Neural cell (in vitro differentiated cells): ENCODE results near the gene OR9A4. TPM values are rescaled to one million over a fixed set of nuclear protein-coding genes. Genes with fewer than 3 reads are reported as not detected.

Experiments used
- H2AFZ ChIP-seq: fragments of 200-600, 300-800 bp; sonication (generic), shearing (Covaris generic); 2 replicates; pipeline ENCODE4 v1.6.0; 2014; ENCODE audit warnings: low read depth, mild to moderate bottlenecking, antibody characterized with exemption, low read length, moderate library complexity
- H3F3A ChIP-seq: fragments of 200-600 bp; shearing (Covaris generic); 2 replicates; pipeline ENCODE4 v1.6.1; 2016; ENCODE audit warnings: mild to moderate bottlenecking, moderate library complexity, mixed read lengths, antibody characterized with exemption, low read length; ENCODE audit not compliant: insufficient read depth, poor library complexity, severe bottlenecking
- H3K27ac ChIP-seq: fragments of 200-600, 300-800 bp; sonication (generic), shearing (Covaris generic); 2 replicates; pipeline ENCODE4 v1.5.1; 2014; ENCODE audit warnings: mild to moderate bottlenecking, low read length, moderate library complexity
- H3K27me3 ChIP-seq: fragments of 300-800, 200-600 bp; sonication (generic), shearing (Covaris generic); 2 replicates; pipeline ENCODE4 v1.6.0; 2014; ENCODE audit warnings: mild to moderate bottlenecking, low read depth, low read length, moderate library complexity; ENCODE audit not compliant: insufficient read depth
- H3K36me3 ChIP-seq: fragments of 300-800, 200-600 bp; sonication (generic), shearing (Covaris generic); 2 replicates; pipeline ENCODE4 v1.5.1; 2014; ENCODE audit warnings: mild to moderate bottlenecking, antibody characterized with exemption, low read length, moderate library complexity; ENCODE audit not compliant: insufficient read depth
- H3K4me2 ChIP-seq: fragments of 300-800, 200-600 bp; sonication (generic), shearing (Covaris generic); 2 replicates; pipeline ENCODE4 v1.6.0; 2014; ENCODE audit warnings: mild to moderate bottlenecking, low read length
- H3K4me3 ChIP-seq: fragments of 300-800, 200-600 bp; sonication (generic), shearing (Covaris generic); 2 replicates; pipeline ENCODE4 v1.5.1; 2014; ENCODE audit warnings: mild to moderate bottlenecking, low read length, moderate library complexity
- H3K79me2 ChIP-seq: fragments of 200-600 bp; shearing (Covaris generic); replicated peaks from 2 replicates; pipeline ENCODE4 v1.6.0; 2014; ENCODE audit warnings: mild to moderate bottlenecking, low read length, moderate library complexity; ENCODE audit not compliant: insufficient read depth
- H3K9ac ChIP-seq: fragments of 300-800, 200-600 bp; sonication (generic), shearing (Covaris generic); 2 replicates; pipeline ENCODE4 v1.6.1; 2016; ENCODE audit warnings: mild to moderate bottlenecking, low read length, mixed read lengths
- H3K9me2 ChIP-seq: fragments of 200-600 bp; shearing (Covaris generic); 2 replicates; pipeline ENCODE4 v1.6.1; 2016; ENCODE audit warnings: mild to moderate bottlenecking, low read length, mixed read lengths; ENCODE audit not compliant: insufficient read depth
- H3K9me3 ChIP-seq: fragments of 200-600, 300-800 bp; sonication (generic), shearing (Covaris generic); 2 replicates; pipeline ENCODE4 v1.6.1; 2016; ENCODE audit warnings: mild to moderate bottlenecking, mixed run types, low read length, moderate library complexity, mixed read lengths
- H4K20me1 ChIP-seq: fragments of 200-600 bp; shearing (Covaris generic); 2 replicates; pipeline ENCODE4 v1.6.1; 2016; ENCODE audit warnings: mild to moderate bottlenecking, mixed run types; ENCODE audit not compliant: insufficient read depth
- EP300 ChIP-seq: fragments of 450-650 bp; conservative IDR thresholded peaks from 2 replicates; pipeline ENCODE4 v1.6.1; 2014; ENCODE audit warnings: antibody characterized with exemption, mild to moderate bottlenecking, moderate library complexity; ENCODE audit not compliant: poor library complexity, severe bottlenecking
- EZH2 ChIP-seq: fragments of 200-600, 300-800 bp; shearing (Covaris generic), sonication (generic); IDR thresholded peaks from 2 replicates; pipeline ENCODE4 v1.6.1; 2014; ENCODE audit warnings: antibody characterized with exemption, low read length, borderline replicate concordance, mild to moderate bottlenecking; ENCODE audit not compliant: insufficient read depth, poor library complexity, severe bottlenecking
- MXI1 ChIP-seq: fragments of 450-650 bp; conservative IDR thresholded peaks from 2 replicates; pipeline ENCODE4 v1.6.1; 2014; ENCODE audit warnings: antibody characterized with exemption, mild to moderate bottlenecking; ENCODE audit not compliant: poor library complexity, severe bottlenecking
- POLR2AphosphoS5 ChIP-seq: IDR thresholded peaks from 2 replicates; pipeline ENCODE4 v1.6.1; 2012
- RAD21 ChIP-seq: fragments of 450-650 bp; conservative IDR thresholded peaks from 2 replicates; pipeline ENCODE4 v1.6.1; 2014; ENCODE audit warnings: antibody characterized with exemption, mild to moderate bottlenecking, moderate library complexity
- SMC3 ChIP-seq: fragments of 450-650 bp; conservative IDR thresholded peaks from 2 replicates; pipeline ENCODE4 v1.6.1; 2014; ENCODE audit warnings: antibody characterized with exemption, mild to moderate bottlenecking, moderate library complexity; ENCODE audit not compliant: poor library complexity
- TAF1 ChIP-seq: IDR thresholded peaks from 2 replicates; pipeline ENCODE4 v1.6.1; 2012; ENCODE audit warnings: low read depth
- polyA plus RNA-seq: library from polyadenylated mRNA; depleted of rRNA; stranded (reverse); fragments of >200 nt; gene quantifications from 2 replicates; pipeline ENCODE4 v1.2.3, GENCODE V29; 2014
- TF ChIP-seq, protein P1 (sequence below): fragments of 450-650 bp; IDR thresholded peaks from 2 replicates; pipeline ENCODE4 v1.5.1; 2014; ENCODE audit warnings: antibody characterized with exemption, mild to moderate bottlenecking, moderate library complexity; ENCODE audit not compliant: poor library complexity, severe bottlenecking
- TF ChIP-seq, protein P2 (sequence below): IDR thresholded peaks from 2 replicates; pipeline ENCODE4 v1.6.1; 2012; ENCODE audit warnings: borderline replicate concordance

OR9A4 gene
- polyA plus RNA-seq, 1 donor from 2014 or later = not detected

DNA sequence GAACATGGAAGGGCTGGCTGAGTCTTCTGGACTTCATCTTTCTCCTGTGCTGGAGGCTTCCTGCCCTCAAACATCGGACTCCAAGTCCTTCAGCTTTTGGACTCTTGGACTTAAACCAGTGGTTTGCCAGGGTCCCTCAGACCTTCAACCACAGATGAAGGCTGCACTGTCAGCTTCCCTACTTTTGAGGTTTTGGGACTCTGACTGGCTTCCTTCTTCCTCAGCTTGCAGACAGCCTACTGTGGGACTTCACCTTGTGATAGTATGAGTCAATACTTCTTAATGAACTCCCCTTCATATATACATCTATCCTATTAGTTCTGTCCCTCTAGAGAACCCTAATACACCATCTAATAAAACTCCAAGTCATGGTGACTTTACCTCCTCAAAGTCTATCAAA lies 34.6 kb downstream of the OR9A4 start:
- H4K20me1 ChIP-seq = no peaks in the 10 kb centered on the region
- H3K9me3 ChIP-seq = no peaks in the 10 kb centered on the region
- no peak overlapping the region for H3K4me2 ChIP-seq
- no peak overlapping the region for H3K9ac ChIP-seq
- H3K9me2 ChIP-seq = no peaks in the 10 kb centered on the region
- H3F3A ChIP-seq = no peaks in the 10 kb centered on the region
- H3K27ac ChIP-seq = no peak overlapping the region
- no peak overlapping the region for H2AFZ ChIP-seq
- no peak for TF ChIP-seq TAF1
- no peaks in the 10 kb centered on the region for H3K27me3 ChIP-seq
- H3K36me3 ChIP-seq = no peaks in the 10 kb centered on the region
- H3K4me3 ChIP-seq = no peak overlapping the region
- no peaks in the 10 kb centered on the region for H3K79me2 ChIP-seq

- no peak overlapping the region for H3K4me3 ChIP-seq
- TF ChIP-seq POLR2AphosphoS5 (no peak), EZH2 (no peak), EP300 (no peak), TAF1 (no peak), RAD21 (no peak), MXI1 (no peak), SMC3 (no peak)
- TF ChIP-seq, protein P1, sequence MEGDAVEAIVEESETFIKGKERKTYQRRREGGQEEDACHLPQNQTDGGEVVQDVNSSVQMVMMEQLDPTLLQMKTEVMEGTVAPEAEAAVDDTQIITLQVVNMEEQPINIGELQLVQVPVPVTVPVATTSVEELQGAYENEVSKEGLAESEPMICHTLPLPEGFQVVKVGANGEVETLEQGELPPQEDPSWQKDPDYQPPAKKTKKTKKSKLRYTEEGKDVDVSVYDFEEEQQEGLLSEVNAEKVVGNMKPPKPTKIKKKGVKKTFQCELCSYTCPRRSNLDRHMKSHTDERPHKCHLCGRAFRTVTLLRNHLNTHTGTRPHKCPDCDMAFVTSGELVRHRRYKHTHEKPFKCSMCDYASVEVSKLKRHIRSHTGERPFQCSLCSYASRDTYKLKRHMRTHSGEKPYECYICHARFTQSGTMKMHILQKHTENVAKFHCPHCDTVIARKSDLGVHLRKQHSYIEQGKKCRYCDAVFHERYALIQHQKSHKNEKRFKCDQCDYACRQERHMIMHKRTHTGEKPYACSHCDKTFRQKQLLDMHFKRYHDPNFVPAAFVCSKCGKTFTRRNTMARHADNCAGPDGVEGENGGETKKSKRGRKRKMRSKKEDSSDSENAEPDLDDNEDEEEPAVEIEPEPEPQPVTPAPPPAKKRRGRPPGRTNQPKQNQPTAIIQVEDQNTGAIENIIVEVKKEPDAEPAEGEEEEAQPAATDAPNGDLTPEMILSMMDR = no peak
- TF ChIP-seq, protein P2, sequence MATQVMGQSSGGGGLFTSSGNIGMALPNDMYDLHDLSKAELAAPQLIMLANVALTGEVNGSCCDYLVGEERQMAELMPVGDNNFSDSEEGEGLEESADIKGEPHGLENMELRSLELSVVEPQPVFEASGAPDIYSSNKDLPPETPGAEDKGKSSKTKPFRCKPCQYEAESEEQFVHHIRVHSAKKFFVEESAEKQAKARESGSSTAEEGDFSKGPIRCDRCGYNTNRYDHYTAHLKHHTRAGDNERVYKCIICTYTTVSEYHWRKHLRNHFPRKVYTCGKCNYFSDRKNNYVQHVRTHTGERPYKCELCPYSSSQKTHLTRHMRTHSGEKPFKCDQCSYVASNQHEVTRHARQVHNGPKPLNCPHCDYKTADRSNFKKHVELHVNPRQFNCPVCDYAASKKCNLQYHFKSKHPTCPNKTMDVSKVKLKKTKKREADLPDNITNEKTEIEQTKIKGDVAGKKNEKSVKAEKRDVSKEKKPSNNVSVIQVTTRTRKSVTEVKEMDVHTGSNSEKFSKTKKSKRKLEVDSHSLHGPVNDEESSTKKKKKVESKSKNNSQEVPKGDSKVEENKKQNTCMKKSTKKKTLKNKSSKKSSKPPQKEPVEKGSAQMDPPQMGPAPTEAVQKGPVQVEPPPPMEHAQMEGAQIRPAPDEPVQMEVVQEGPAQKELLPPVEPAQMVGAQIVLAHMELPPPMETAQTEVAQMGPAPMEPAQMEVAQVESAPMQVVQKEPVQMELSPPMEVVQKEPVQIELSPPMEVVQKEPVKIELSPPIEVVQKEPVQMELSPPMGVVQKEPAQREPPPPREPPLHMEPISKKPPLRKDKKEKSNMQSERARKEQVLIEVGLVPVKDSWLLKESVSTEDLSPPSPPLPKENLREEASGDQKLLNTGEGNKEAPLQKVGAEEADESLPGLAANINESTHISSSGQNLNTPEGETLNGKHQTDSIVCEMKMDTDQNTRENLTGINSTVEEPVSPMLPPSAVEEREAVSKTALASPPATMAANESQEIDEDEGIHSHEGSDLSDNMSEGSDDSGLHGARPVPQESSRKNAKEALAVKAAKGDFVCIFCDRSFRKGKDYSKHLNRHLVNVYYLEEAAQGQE = no peak
Observed at GRCh38 chr7:141952461-141952860, 36.3 kb downstream of the OR9A4 start.

GRCh38 chr7:141954334-141954733 lies 38.1 kb downstream of the OR9A4 start:
- no peak for TF ChIP-seq POLR2AphosphoS5
- Histone ChIP-seq H3K79me2 (no peaks in the 10 kb centered on the region), H3K27me3 (no peaks in the 10 kb centered on the region), H3K36me3 (no peaks in the 10 kb centered on the region), H3K9me3 (no peaks in the 10 kb centered on the region), H3K27ac (no peak overlapping the region), H3K9ac (no peak overlapping the region), H3K4me2 (no peak overlapping the region), H4K20me1 (no peaks in the 10 kb centered on the region), H2AFZ (no peak overlapping the region), H3K4me3 (no peak overlapping the region), H3F3A (no peaks in the 10 kb centered on the region), H3K9me2 (no peaks in the 10 kb centered on the region)

More at GRCh38 chr7:141952461-141952860, 36.3 kb downstream of the OR9A4 start:
- no peaks in the 10 kb centered on the region for H3K36me3 ChIP-seq
- H4K20me1 ChIP-seq = no peaks in the 10 kb centered on the region
- H3K9ac ChIP-seq = no peak overlapping the region
- H3K9me2 ChIP-seq = no peaks in the 10 kb centered on the region
- no peaks in the 10 kb centered on the region for H3F3A ChIP-seq
- H3K27me3 ChIP-seq = no peaks in the 10 kb centered on the region
- H3K27ac ChIP-seq = no peak overlapping the region
- H3K79me2 ChIP-seq = no peaks in the 10 kb centered on the region
- H3K9me3 ChIP-seq = no peaks in the 10 kb centered on the region
- H2AFZ ChIP-seq = no peak overlapping the region
- no peak overlapping the region for H3K4me2 ChIP-seq
